ENCODE data around the gene TUT7.

DNA sequence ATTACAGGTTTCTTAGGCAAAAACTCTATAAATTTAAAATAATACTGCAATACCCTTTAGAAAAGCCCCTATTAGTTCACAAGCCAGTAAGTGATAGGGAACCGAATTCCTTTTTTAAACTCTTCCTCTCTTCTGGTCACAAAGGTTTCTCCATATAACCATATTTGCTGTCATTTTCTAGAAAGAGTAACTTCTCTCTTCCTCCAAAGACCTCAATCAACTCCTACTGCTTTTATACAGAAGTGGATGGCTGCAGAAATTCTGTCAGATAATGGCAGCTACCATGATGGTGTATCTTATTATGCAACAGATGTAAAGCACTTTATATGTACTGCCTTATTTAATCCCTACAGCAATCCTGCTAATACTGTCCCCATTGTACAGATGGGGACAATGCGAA, 6.2 kb downstream of the TUT7 start:
- TF ChIP-seq REST (IDR thresholded peaks at IDR 0.05; ENCODE audit: insufficient read depth in 1 of 2, low read depth in 2 of 2, low read length in 1 of 2): no peak
- no peak for TF ChIP-seq CTCF (IDR thresholded peaks at IDR 0.05)
- TF ChIP-seq SIN3A (IDR thresholded peaks at IDR 0.05; ENCODE audit: borderline replicate concordance, insufficient read depth, low read depth, low read length): no peak
- no peak for TF ChIP-seq POLR2AphosphoS5 (IDR thresholded peaks at IDR 0.05; ENCODE audit: low read depth, low read length)
